ENCODE data around the gene ACOXL.
"Not testable (repeated sequence)": the region's sequence is repeated elsewhere in the genome, so short reads cannot be mapped to it uniquely, and the experiment has no call there.

The ACOXL gene

DNA sequence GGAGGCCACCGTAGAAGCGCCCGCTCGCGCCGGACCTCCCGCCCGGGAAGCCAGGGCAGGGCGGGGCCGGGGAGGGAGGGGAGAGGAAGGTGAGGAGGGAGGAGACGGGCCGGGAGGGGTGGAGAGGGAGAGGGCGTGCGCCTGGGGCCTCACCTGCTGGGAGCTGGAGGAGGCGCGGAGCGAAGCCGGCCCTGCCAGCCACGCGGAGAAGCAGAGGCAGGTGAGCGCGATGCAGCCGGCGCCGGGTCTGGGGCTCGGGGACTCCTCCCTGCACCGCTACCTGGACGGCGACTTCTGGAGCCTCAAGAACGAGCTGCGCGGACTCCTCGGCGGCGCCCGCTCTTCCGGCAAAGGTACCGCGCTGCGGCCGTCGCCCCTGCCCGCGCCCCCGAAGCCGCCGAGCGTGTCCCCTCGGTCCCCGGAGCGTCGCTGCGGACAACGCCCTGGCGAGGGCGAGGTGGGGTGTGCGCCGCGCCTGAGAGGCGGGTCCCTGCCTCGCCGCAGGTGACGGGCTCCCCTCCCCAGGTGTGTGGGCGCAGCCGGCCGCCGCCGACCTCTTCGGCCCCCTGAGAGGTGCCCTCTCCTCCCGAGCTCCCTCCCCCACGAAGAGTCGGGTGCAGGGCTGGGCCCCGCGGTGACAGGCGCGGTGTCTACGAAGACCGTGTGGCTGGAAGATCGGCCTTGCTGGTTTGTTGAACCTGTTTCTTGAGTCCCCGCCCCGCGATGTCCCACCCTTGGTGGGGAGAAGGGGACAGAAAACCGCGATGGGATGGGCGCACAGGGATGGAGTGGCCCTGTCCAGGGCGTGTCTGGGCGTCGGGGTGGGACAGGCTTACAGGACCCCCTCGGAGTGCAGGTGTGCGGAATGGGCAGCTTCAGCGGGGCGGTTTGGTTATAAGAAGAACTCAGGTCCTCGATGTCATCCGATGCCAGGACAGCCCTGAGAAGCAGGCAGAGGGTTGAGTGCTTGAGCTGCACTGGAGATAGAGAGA lies at the start of gene ACOXL:
Gene ACOXL (plus strand): TSS at position 152 of the 992 bp plus-strand sequence. CDS start 35,817 bp downstream, outside the sequence.
- POLR2A ChIA-PET (ENCODE audit: low non-redundant PET): no interaction called here
- no peak for DNase-seq (ENCODE audit: low spot score)
- TF ChIP-seq, protein P1, sequence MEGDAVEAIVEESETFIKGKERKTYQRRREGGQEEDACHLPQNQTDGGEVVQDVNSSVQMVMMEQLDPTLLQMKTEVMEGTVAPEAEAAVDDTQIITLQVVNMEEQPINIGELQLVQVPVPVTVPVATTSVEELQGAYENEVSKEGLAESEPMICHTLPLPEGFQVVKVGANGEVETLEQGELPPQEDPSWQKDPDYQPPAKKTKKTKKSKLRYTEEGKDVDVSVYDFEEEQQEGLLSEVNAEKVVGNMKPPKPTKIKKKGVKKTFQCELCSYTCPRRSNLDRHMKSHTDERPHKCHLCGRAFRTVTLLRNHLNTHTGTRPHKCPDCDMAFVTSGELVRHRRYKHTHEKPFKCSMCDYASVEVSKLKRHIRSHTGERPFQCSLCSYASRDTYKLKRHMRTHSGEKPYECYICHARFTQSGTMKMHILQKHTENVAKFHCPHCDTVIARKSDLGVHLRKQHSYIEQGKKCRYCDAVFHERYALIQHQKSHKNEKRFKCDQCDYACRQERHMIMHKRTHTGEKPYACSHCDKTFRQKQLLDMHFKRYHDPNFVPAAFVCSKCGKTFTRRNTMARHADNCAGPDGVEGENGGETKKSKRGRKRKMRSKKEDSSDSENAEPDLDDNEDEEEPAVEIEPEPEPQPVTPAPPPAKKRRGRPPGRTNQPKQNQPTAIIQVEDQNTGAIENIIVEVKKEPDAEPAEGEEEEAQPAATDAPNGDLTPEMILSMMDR (conservative IDR thresholded peaks at IDR 0.05; ENCODE audit: low read depth): no peak
- no peak within 1 kb of the TSS for H3K27ac ChIP-seq
- CTCF ChIA-PET: no interaction called here

DNA sequence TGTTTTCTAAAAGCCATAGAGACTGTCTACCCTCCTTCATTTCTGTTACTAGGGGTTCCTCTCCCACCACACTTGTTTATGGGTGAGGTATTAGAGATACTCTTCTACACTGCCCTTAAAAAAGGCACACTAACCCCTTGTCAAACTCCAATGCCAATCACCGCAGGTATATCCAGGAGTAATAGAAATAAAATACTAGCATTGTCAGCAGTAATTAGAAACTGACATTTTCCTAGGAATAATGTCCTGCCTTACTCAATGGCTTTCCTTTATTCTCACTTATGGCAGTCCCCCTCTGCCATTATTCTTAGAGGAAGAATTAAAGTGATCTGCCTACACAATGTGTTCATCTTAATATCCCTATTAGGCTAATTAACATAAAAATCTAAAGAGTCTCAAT lies 49.5 kb upstream of the ACOXL start:
- no peak overlapping the region for H3K27ac ChIP-seq
- POLR2A ChIA-PET (ENCODE audit: low non-redundant PET): no interaction called here
- DNase-seq (ENCODE audit: low spot score): no peak
- CTCF ChIA-PET: no interaction called here
- TF ChIP-seq, protein P1 (conservative IDR thresholded peaks at IDR 0.05; ENCODE audit: low read depth): no peak

DNA sequence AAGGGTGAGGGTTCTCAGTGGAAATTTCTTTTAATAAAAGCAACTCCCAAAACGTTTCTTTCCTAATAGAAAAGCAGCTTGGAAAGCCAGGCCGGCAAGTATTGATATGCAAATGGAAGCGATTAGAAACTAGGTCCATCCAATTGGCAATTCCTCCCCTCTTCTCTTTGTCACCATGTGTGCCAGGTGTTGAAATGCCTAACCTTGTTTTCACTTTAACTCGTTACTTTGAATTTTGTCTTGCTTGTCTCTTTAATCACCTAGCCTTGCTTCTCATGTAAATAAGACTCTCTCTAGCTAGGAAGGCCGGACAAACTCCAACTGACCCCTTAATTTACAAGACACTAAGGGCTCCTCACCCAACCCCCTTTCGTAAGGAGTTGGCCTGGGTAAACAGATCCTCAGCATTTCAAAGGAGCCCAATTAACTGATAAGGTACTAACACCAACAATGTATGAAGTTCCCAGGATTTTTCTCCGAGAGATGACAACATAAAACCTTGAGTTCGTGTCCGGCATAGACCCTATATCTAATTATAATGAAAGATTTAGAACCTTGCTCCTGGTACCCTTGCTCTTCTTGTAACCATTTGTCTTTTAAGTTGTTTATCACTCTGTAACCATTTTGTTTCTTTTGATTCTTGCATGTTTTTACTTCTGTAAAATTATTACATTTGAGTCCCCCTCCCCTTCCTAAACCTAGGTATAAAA lies 44.4 kb upstream of the ACOXL start:
- CTCF ChIA-PET; POLR2A ChIA-PET (ENCODE audit: low non-redundant PET); DNase-seq (ENCODE audit: low spot score); H3K27ac ChIP-seq: not testable (repeated sequence)

DNA sequence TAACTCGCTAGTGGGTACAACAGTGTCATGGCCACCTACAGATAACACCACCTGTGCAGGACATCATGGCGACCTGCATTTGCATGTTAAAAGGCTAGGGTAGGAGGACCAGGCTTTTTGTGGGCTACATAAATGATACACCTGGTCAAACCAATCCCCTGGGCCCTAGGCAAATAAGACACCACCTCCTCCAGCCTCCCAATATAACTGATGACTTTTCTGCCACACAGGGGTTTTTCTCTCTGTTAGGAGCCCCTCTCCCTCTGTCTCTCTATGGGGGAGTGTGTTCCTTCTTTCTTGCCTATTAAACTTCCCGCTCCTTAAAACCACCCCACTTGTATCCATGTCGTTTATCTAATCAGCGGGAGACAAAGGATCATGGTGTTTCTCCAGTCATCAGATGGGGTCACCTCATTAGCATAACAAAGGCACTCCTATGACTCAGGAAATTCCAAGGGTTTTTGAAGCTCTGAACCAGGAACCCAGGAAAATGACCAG lies 43.7 kb upstream of the ACOXL start:
- CTCF ChIA-PET: no interaction called here
- POLR2A ChIA-PET (ENCODE audit: low non-redundant PET): no interaction called here
- TF ChIP-seq, protein P1 (conservative IDR thresholded peaks at IDR 0.05; ENCODE audit: low read depth): no peak
- DNase-seq (ENCODE audit: low spot score): peak; percentile 45
- H3K27ac ChIP-seq: no peak overlapping the region

DNA sequence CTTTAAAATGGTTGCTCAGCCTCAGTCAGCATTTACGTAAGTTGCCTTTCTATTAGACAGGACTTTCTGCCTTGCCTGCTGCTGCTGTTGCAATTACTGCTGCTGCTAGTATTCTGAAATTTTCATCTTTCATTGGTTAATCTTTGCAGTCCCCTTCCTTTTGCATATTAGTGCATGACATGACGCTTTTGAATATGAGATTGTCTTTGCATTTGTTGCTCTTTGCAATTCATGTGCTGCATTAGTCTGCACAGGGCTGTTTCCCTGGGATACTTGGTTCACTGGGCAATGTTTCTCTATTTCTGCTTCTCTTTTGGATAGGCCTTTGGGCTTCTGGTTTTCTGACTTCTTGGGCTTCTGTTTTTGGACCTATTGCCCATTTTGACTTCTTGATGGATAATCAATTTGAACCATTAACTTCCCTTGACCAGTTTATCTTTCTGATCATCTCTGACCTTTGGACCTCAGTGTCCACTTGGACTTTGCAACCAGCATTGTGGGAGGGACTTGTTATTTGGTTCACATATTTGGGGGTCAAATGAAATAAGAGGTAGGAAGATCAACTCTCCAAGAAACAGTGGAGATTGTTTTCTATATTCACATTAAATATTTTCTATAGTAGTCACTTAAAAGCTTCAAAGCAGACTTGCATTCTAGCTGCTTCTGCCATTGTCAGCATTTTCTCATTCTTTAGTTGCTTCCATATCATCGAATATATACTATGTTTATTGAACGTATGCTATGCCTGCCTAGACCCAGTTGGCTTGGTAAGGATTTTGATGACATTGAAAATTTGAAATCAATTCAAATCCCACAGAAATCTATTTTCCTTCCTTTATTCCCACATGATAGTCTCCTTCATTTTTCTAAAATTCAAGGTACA lies 42.0 kb upstream of the ACOXL start:
- DNase-seq (ENCODE audit: low spot score): no peak
- POLR2A ChIA-PET (ENCODE audit: low non-redundant PET): no interaction called here
- TF ChIP-seq, protein P1 (conservative IDR thresholded peaks at IDR 0.05; ENCODE audit: low read depth): no peak
- CTCF ChIA-PET: no interaction called here
- no peak overlapping the region for H3K27ac ChIP-seq

DNA sequence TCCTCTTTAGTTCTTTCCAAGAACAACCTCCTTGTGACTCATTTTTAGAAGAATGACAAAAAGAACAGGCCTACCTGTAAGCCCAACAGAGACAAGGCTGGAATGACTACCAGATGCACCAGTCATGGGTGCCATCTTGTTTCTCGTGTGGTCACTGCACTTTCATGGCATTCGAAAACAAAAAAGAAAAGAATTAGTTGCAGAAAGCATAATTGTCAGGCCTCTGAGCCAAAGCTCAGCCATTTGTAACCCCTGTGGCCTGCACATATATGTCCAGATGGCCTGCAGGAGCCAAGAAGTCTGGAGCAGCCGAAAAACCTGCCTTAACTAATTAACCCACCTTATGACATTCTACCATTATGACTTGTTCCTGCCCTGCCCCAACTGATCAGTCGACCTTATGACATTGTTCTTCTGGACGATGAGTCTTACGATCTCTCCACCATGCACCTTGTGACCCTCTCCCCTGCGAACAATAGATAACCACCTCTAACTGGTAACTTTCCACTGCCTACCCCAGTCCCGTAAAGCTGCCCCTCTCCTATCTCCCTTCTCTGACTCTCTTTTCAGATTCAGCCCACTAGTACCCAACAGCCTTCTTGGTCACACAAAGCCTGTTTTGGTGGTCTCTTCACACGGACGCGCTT lies 40.6 kb upstream of the ACOXL start:
- ChIA-PET POLR2A (ENCODE audit: low non-redundant PET) (no interaction called here), CTCF (no interaction called here)
- no peak for DNase-seq (ENCODE audit: low spot score)
- no peak overlapping the region for H3K27ac ChIP-seq
- TF ChIP-seq, protein P1 (conservative IDR thresholded peaks at IDR 0.05; ENCODE audit: low read depth): no peak

DNA sequence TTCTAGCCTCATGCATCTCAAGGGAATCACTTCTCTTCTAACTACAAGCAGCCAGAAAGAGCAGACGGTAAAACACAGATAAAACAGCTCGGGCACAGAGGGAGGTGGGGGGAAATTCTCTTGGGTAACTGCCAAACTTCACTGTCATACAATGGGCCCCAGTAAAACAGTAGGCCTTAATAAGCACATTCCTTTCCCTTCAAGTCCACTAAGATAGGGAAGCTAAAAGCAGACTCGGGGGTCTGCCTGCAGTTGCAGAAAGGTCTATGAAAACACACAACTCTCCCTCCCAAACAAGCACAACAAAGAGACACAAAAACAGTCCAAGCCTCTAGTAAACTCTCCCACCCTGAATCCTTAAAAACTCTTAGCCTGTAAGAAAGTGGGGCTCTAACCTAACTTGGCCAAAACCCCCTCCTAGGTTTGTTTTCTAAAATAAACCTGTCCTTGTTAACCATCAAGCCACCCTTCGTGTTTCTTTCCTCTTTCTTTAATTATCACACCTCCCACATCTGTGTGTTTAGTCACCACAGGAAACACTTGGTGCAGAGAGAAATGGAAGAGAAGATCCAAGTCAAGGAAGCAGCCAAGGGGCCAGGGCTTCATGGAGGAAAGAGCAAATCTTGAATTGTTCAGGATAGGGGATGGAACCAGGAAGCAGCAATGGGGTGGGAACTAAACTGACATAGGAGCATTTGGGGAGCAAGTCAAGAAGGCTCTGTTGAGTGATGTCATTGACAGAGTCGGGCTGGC lies 37.1 kb upstream of the ACOXL start:
- H3K27ac ChIP-seq; POLR2A ChIA-PET (ENCODE audit: low non-redundant PET); CTCF ChIA-PET; DNase-seq (ENCODE audit: low spot score): not testable (repeated sequence)

DNA sequence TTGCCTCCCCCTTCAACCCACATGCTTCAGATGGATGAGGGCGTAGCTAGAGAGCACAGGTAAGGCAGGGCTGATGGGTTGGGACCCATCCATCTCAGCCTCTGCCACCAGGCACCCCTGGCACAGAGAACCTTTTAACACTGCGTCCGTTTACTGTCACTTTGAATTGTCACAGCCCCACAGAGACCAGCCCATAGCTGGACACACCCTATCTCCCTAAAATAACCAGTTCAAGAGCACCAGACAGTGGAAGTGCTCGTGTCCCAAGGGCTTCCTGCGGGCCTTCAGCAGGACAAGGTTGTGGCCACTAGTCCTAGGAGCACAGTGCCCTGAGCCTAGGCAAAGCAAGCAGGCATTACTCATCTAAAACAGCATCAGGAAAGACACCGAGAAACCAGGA lies 34.1 kb upstream of the ACOXL start:
- POLR2A ChIA-PET (ENCODE audit: low non-redundant PET): not testable (repeated sequence)

More for the DNA sequence above, 34.1 kb upstream of the ACOXL start:
- CTCF ChIA-PET; DNase-seq (ENCODE audit: low spot score); H3K27ac ChIP-seq: not testable (repeated sequence)

Data from RWPE1 (cell line).